ENCODE measurements around the gene PEX14.

DNA sequence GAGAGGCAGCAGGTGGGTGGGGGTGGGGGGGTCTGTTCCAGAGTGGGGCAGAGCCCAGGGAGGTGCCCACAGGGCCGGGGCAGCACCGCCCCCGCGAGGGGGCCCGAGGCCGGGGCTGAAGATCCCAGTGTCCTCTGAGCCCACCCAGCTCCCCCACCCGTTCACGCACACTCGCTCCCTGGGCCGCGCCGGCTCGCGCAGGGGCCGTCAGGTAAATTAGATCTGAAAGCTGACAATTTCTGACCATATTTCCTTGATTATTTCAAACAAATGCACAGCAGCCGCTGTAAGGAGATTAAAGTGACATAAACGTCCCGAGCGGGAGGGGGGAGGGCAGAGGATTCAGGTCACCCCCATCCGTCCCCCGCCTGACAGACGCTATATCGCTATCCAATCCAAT is 203.7 kb downstream of the PEX14 start:
- TF ChIP-seq ZBTB21 (CRISPR knock-in tag; IDR thresholded peaks at IDR 0.05; ENCODE audit: borderline replicate concordance): no peak
- TF ChIP-seq SP1 (CRISPR knock-in tag; conservative IDR thresholded peaks at IDR 0.05): no peak
- TF ChIP-seq, protein P1, sequence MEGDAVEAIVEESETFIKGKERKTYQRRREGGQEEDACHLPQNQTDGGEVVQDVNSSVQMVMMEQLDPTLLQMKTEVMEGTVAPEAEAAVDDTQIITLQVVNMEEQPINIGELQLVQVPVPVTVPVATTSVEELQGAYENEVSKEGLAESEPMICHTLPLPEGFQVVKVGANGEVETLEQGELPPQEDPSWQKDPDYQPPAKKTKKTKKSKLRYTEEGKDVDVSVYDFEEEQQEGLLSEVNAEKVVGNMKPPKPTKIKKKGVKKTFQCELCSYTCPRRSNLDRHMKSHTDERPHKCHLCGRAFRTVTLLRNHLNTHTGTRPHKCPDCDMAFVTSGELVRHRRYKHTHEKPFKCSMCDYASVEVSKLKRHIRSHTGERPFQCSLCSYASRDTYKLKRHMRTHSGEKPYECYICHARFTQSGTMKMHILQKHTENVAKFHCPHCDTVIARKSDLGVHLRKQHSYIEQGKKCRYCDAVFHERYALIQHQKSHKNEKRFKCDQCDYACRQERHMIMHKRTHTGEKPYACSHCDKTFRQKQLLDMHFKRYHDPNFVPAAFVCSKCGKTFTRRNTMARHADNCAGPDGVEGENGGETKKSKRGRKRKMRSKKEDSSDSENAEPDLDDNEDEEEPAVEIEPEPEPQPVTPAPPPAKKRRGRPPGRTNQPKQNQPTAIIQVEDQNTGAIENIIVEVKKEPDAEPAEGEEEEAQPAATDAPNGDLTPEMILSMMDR (IDR thresholded peaks at IDR 0.05): no peak
- TF ChIP-seq TEAD4 (CRISPR knock-in tag; IDR thresholded peaks at IDR 0.05): no peak
- TF ChIP-seq NFYB (CRISPR knock-in tag; conservative IDR thresholded peaks at IDR 0.05; ENCODE audit: low read depth): no peak
- TF ChIP-seq ESRRA (CRISPR knock-in tag; IDR thresholded peaks at IDR 0.05; ENCODE audit: borderline replicate concordance): no peak
- TF ChIP-seq, protein P2, sequence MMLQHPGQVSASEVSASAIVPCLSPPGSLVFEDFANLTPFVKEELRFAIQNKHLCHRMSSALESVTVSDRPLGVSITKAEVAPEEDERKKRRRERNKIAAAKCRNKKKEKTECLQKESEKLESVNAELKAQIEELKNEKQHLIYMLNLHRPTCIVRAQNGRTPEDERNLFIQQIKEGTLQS (CRISPR knock-in tag; conservative IDR thresholded peaks at IDR 0.05): no peak
- TF ChIP-seq, protein P3, sequence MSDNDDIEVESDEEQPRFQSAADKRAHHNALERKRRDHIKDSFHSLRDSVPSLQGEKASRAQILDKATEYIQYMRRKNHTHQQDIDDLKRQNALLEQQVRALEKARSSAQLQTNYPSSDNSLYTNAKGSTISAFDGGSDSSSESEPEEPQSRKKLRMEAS (CRISPR knock-in tag; IDR thresholded peaks at IDR 0.05): no peak
- no peak for TF ChIP-seq ATF1 (CRISPR knock-in tag; IDR thresholded peaks at IDR 0.05)
- TF ChIP-seq, protein P4, sequence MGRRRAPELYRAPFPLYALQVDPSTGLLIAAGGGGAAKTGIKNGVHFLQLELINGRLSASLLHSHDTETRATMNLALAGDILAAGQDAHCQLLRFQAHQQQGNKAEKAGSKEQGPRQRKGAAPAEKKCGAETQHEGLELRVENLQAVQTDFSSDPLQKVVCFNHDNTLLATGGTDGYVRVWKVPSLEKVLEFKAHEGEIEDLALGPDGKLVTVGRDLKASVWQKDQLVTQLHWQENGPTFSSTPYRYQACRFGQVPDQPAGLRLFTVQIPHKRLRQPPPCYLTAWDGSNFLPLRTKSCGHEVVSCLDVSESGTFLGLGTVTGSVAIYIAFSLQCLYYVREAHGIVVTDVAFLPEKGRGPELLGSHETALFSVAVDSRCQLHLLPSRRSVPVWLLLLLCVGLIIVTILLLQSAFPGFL (CRISPR knock-in tag; IDR thresholded peaks at IDR 0.05; ENCODE audit: borderline replicate concordance): no peak
- TF ChIP-seq, protein P5, sequence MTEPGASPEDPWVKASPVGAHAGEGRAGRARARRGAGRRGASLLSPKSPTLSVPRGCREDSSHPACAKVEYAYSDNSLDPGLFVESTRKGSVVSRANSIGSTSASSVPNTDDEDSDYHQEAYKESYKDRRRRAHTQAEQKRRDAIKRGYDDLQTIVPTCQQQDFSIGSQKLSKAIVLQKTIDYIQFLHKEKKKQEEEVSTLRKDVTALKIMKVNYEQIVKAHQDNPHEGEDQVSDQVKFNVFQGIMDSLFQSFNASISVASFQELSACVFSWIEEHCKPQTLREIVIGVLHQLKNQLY (CRISPR knock-in tag; IDR thresholded peaks at IDR 0.05): no peak

Data from WTC11 (cell line).